Endometrial microvascular endothelial cells (primary cell): ENCODE measurements around the gene B3GNT9. TPM values are rescaled to one million over a fixed set of nuclear protein-coding genes. Genes with fewer than 3 reads are reported as not detected.

Source experiments
- in situ Hi-C: cut with HindIII; loops from 2 replicates; pipeline ENCODE4 v1.10.0; 2017; ENCODE audit warnings: low sequenced_read_pairs, low pct_unique_long_range_greater_than_20kb; ENCODE audit errors: inconsistent ontology term
- total RNA-seq: library from RNA; depleted of rRNA; stranded (reverse); fragments of >200 nt; gene quantifications from one replicate; pipeline ENCODE4 v1.2.3, GENCODE V29; 2015; ENCODE audit errors: inconsistent ontology term

B3GNT9 gene
- total RNA-seq, 1 donor from 2014 or later: 4.7 TPM

GRCh38 chr16:67157106-67157748 is 6.4 kb upstream of the B3GNT9 start:
- in situ Hi-C loops: no loop called here

- in situ Hi-C loops: no loop called here
Observed at GRCh38 chr16:67156143-67156844, 5.5 kb upstream of the B3GNT9 start.

GRCh38 chr16:67155295-67156142 is 4.7 kb upstream of the B3GNT9 start:
- in situ Hi-C loops: no loop called here

- in situ Hi-C loops: no loop called here
Observed at GRCh38 chr16:67154578-67155294, 3.9 kb upstream of the B3GNT9 start.

- in situ Hi-C loops: no loop called here
Observed at GRCh38 chr16:67151431-67152097, 766 bp upstream of the B3GNT9 start.

- in situ Hi-C loops: no loop called here
Observed at GRCh38 chr16:67150047-67150832, 558 bp downstream of the B3GNT9 start.

- in situ Hi-C loops: loop anchor here (25.0 kb wide), 1 partner anchor 138 kb away; the partner anchor contains the start of gene PLEKHG4
Observed at GRCh38 chr16:67149276-67150046, 1.3 kb downstream of the B3GNT9 start.

GRCh38 chr16:67148656-67149275 is 2.0 kb downstream of the B3GNT9 start:
- in situ Hi-C loops: loop anchor here (25.0 kb wide), 1 partner anchor 139 kb away; the partner anchor contains the start of gene PLEKHG4

- in situ Hi-C loops: loop anchor here (25.0 kb wide), 1 partner anchor 139 kb away; the partner anchor contains the start of gene PLEKHG4
Observed at GRCh38 chr16:67148221-67148620, 2.6 kb downstream of the B3GNT9 start.

GRCh38 chr16:67147437-67148140 is 3.2 kb downstream of the B3GNT9 start:
- in situ Hi-C loops: loop anchor here (25.0 kb wide), 1 partner anchor 140 kb away; the partner anchor contains the start of gene PLEKHG4

- in situ Hi-C loops: loop anchor here (25.0 kb wide), 1 partner anchor 141 kb away; the partner anchor contains the start of gene PLEKHG4
Observed at GRCh38 chr16:67146523-67147357, 4.1 kb downstream of the B3GNT9 start.

GRCh38 chr16:67145746-67146145 is 5.1 kb downstream of the B3GNT9 start:
- in situ Hi-C loops: loop anchor here (25.0 kb wide), 1 partner anchor 142 kb away; the partner anchor contains the start of gene PLEKHG4

- in situ Hi-C loops: loop anchor here (25.0 kb wide), 1 partner anchor 142 kb away; the partner anchor contains the start of gene PLEKHG4
Observed at GRCh38 chr16:67144943-67145342, 5.9 kb downstream of the B3GNT9 start.

GRCh38 chr16:67142342-67142741 is 8.5 kb downstream of the B3GNT9 start:
- in situ Hi-C loops: loop anchor here (25.0 kb wide), 1 partner anchor 145 kb away; the partner anchor contains the start of gene PLEKHG4

- in situ Hi-C loops: loop anchor here (25.0 kb wide), 1 partner anchor 146 kb away; the partner anchor contains the start of gene PLEKHG4
Observed at GRCh38 chr16:67141391-67141790, 9.4 kb downstream of the B3GNT9 start.
